HCT116 (cell line): ENCODE results near the gene MYEOV. TPM values are rescaled to one million over a fixed set of nuclear protein-coding genes. Genes with fewer than 3 reads are reported as not detected.

Experiments used
- ATAC-seq: fragments of 200-7000 bp; cut with Tn5 transposase; 2 replicates; pipeline ENCODE4 v1.9.1; 2020; ENCODE audit warnings: mild to moderate bottlenecking, moderate library complexity
- BruUV-seq: library from RNA; stranded (reverse); fragments of 400-500 nt; replicated peaks from 2 replicates; lab custom pipeline; 2021; lab: Mats Ljungman, UMichigan
- CTCF ChIA-PET: fragments of 300-600 bp; sonication (Branson Sonifier 250); formaldehyde crosslinking; loops from one replicate; lab custom pipeline; 2021; ENCODE audit warnings: antibody characterized with exemption; lab: Charles Lee
- POLR2A ChIA-PET: fragments of 300-600, 350-600 bp; sonication (Branson Sonifier 250); formaldehyde crosslinking; loops from one replicate; lab custom pipeline; 2021; ENCODE audit warnings: antibody characterized with exemption; lab: Charles Lee
- RAD21 ChIA-PET, 2 experiments: fragments of 300-600 bp; sonication (Branson Sonifier 250); formaldehyde crosslinking; loops; one replicate each; lab custom pipeline; 2023; ENCODE audit warnings: low total read pairs in 2 of 2; ENCODE audit not compliant: uncharacterized antibody in 2 of 2, unreplicated experiment in 2 of 2, low non-redundant PET in 1 of 2; lab: Charles Lee
- DNase-seq: peaks from one replicate; pipeline ENCODE4 v3.0.0-alpha.2; 2010; ENCODE audit warnings: low read depth, low spot score
- H2AFZ ChIP-seq: fragments of 200-600 bp; shearing (Covaris generic), sonication (generic); 2 replicates; pipeline ENCODE4 v1.6.1; 2017; ENCODE audit warnings: low read depth, mixed run types, mixed read lengths, antibody characterized with exemption, low read length; ENCODE audit not compliant: poor library complexity, severe bottlenecking
- H3K27ac ChIP-seq: 2 replicates; pipeline ENCODE4 v1.5.1; 2012; ENCODE audit warnings: low read depth, low read length
- H3K27me3 ChIP-seq: fragments of 200-600 bp; sonication (generic); 2 replicates; pipeline ENCODE4 v1.6.1; 2016; ENCODE audit warnings: mixed run types, low read length, mixed read lengths; ENCODE audit not compliant: insufficient read depth
- H3K36me3 ChIP-seq, 2 experiments: fragments of 200-500 bp in 1 of 2; fragments of 200-600 bp in 1 of 2; sonication (Bioruptor generic) in 1 of 2; sonication (generic) in 1 of 2; 2 replicates each; pipeline versions ENCODE4 v1.5.1 to v1.6.1; 2014 to 2016; ENCODE audit warnings: low read length in 2 of 2, inconsistent platforms in 1 of 2, mixed read lengths in 1 of 2, mixed run types in 1 of 2; ENCODE audit not compliant: insufficient read depth in 2 of 2, control insufficient read depth in 1 of 2
- H3K4me1 ChIP-seq, 2 experiments: fragments of 200-600 bp in 1 of 2; sonication (generic) in 1 of 2; 2 replicates each; pipeline versions ENCODE4 v1.5.1 to v1.6.1; 2012 to 2017; ENCODE audit warnings: low read length in 2 of 2, inconsistent platforms in 1 of 2, mild to moderate bottlenecking in 1 of 2, mixed read lengths in 1 of 2, mixed run types in 1 of 2, moderate library complexity in 1 of 2; ENCODE audit not compliant: insufficient read depth in 2 of 2, control insufficient read depth in 1 of 2
- H3K4me2 ChIP-seq: fragments of 200-600 bp; sonication (generic); 2 replicates; pipeline ENCODE4 v1.6.1; 2017; ENCODE audit warnings: mixed run types, low read length, mixed read lengths
- H3K4me3 ChIP-seq, 2 experiments: fragments of 200-600 bp in 1 of 2; sonication (generic) in 1 of 2; replicated peaks in 1 of 2; 2 replicates each; pipeline ENCODE4 v1.5.1; 2011 to 2016; ENCODE audit warnings: low read length in 2 of 2, control low read depth in 1 of 2, low read depth in 1 of 2, mild to moderate bottlenecking in 1 of 2, mixed read lengths in 1 of 2, mixed run types in 1 of 2
- H3K79me2 ChIP-seq: fragments of 200-600 bp; sonication (generic); 2 replicates; pipeline ENCODE4 v1.6.1; 2017; ENCODE audit warnings: mild to moderate bottlenecking, mixed run types, low read length, moderate library complexity, mixed read lengths; ENCODE audit not compliant: insufficient read depth
- H3K9ac ChIP-seq: fragments of 200-600 bp; sonication (generic); 2 replicates; pipeline ENCODE4 v1.6.1; 2016; ENCODE audit warnings: low read length, mixed read lengths
- H3K9me2 ChIP-seq: fragments of 200-600 bp; sonication (generic), shearing (Covaris generic); 2 replicates; pipeline ENCODE4 v1.6.1; 2017; ENCODE audit warnings: mixed run types, mild to moderate bottlenecking, moderate library complexity; ENCODE audit not compliant: insufficient read depth
- H3K9me3 ChIP-seq, 2 experiments: fragments of 200-500 bp in 1 of 2; fragments of 200-600 bp in 1 of 2; sonication (Bioruptor generic) in 1 of 2; sonication (generic) in 1 of 2; 2 replicates each; pipeline ENCODE4 v1.6.1; 2014 to 2017; ENCODE audit warnings: low read length in 2 of 2, mixed read lengths in 2 of 2, inconsistent platforms in 1 of 2, low read depth in 1 of 2, mild to moderate bottlenecking in 1 of 2, mixed run types in 1 of 2, moderate library complexity in 1 of 2; ENCODE audit not compliant: control insufficient read depth in 1 of 2, insufficient read depth in 1 of 2
- H4K20me1 ChIP-seq: fragments of 200-600 bp; sonication (generic), shearing (Covaris generic); 2 replicates; pipeline ENCODE4 v1.6.1; 2017; ENCODE audit warnings: mixed run types, mild to moderate bottlenecking, moderate library complexity; ENCODE audit not compliant: insufficient read depth
- CEBPB ChIP-seq: IDR thresholded peaks from 2 replicates; pipeline ENCODE4 v1.6.1; 2012; ENCODE audit warnings: low read depth
- POLR2AphosphoS5 ChIP-seq: IDR thresholded peaks from 2 replicates; pipeline ENCODE4 v1.6.1; 2011; ENCODE audit warnings: mild to moderate bottlenecking, low read depth, low read length, moderate library complexity
- YY1 ChIP-seq: IDR thresholded peaks from 2 replicates; pipeline ENCODE4 v1.6.1; 2011; ENCODE audit warnings: low read length, low read depth, moderate library complexity, mild to moderate bottlenecking; ENCODE audit not compliant: insufficient replicate concordance; ENCODE audit errors: extremely low read depth
- ZNF274 ChIP-seq: fragments of 200-500 bp; sonication (Bioruptor generic); IDR thresholded peaks from 2 replicates; pipeline ENCODE4 v1.6.1; 2014; ENCODE audit warnings: mild to moderate bottlenecking, low read depth, low read length, inconsistent platforms
- intact Hi-C: fragments of 100-400 bp; cut with micrococcal nuclease; formaldehyde crosslinking; loops from 2 replicates; pipeline ENCODE4 v1.10.0; 2022
- total RNA-seq: library from RNA; stranded (reverse); gene quantifications from one replicate; pipeline ENCODE4 v1.2.1, GENCODE V29; 2021; ENCODE audit not compliant: unreplicated experiment
- TF ChIP-seq, protein P1 (sequence below): IDR thresholded peaks from 2 replicates; pipeline ENCODE4 v1.6.1; 2012
- TF ChIP-seq, protein P2 (sequence below): IDR thresholded peaks from 2 replicates; pipeline ENCODE4 v1.6.1; 2012
- TF ChIP-seq, protein P3 (sequence below): IDR thresholded peaks from 2 replicates; pipeline ENCODE4 v1.6.1; 2011; ENCODE audit warnings: mild to moderate bottlenecking, low read length, moderate library complexity; ENCODE audit not compliant: insufficient replicate concordance; ENCODE audit errors: extremely low read depth
- TF ChIP-seq, protein P4 (sequence below): IDR thresholded peaks from 2 replicates; pipeline ENCODE4 v1.6.1; 2012; ENCODE audit warnings: low read depth

Gene MYEOV
- total RNA-seq, 1 experiment from 2014 or later: 135 TPM

DNA sequence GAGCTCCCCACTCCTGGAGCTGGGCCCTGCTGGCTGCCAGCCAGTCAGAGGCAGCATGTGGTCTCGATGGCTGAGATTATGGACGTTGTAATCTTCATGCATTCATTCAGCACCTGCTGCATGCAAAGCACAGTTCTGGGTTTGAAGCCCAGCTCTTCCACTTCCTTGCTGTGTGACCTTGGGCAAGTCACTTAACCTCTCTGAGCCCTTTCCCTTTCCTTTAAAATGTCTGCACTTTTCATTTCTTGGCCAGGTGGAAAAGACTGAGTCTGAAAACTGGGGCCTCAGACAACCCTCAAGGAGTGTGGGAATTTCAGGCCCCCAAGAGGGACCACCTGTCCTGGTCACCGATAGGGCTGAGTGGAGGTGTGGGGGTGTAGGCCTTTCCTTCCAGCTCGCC, 24.6 kb upstream of the MYEOV start:
- no peak overlapping the region for H3K9ac ChIP-seq
- no peak for ATAC-seq
- TF ChIP-seq CEBPB: no peak
- TF ChIP-seq, protein P1, sequence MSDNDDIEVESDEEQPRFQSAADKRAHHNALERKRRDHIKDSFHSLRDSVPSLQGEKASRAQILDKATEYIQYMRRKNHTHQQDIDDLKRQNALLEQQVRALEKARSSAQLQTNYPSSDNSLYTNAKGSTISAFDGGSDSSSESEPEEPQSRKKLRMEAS: no peak
- TF ChIP-seq, protein P2, sequence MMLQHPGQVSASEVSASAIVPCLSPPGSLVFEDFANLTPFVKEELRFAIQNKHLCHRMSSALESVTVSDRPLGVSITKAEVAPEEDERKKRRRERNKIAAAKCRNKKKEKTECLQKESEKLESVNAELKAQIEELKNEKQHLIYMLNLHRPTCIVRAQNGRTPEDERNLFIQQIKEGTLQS: no peak
- TF ChIP-seq, protein P3, sequence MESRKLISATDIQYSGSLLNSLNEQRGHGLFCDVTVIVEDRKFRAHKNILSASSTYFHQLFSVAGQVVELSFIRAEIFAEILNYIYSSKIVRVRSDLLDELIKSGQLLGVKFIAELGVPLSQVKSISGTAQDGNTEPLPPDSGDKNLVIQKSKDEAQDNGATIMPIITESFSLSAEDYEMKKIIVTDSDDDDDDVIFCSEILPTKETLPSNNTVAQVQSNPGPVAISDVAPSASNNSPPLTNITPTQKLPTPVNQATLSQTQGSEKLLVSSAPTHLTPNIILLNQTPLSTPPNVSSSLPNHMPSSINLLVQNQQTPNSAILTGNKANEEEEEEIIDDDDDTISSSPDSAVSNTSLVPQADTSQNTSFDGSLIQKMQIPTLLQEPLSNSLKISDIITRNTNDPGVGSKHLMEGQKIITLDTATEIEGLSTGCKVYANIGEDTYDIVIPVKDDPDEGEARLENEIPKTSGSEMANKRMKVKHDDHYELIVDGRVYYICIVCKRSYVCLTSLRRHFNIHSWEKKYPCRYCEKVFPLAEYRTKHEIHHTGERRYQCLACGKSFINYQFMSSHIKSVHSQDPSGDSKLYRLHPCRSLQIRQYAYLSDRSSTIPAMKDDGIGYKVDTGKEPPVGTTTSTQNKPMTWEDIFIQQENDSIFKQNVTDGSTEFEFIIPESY: no peak
- TF ChIP-seq YY1: no peak
- no peak for TF ChIP-seq ZNF274
- TF ChIP-seq, protein P4, sequence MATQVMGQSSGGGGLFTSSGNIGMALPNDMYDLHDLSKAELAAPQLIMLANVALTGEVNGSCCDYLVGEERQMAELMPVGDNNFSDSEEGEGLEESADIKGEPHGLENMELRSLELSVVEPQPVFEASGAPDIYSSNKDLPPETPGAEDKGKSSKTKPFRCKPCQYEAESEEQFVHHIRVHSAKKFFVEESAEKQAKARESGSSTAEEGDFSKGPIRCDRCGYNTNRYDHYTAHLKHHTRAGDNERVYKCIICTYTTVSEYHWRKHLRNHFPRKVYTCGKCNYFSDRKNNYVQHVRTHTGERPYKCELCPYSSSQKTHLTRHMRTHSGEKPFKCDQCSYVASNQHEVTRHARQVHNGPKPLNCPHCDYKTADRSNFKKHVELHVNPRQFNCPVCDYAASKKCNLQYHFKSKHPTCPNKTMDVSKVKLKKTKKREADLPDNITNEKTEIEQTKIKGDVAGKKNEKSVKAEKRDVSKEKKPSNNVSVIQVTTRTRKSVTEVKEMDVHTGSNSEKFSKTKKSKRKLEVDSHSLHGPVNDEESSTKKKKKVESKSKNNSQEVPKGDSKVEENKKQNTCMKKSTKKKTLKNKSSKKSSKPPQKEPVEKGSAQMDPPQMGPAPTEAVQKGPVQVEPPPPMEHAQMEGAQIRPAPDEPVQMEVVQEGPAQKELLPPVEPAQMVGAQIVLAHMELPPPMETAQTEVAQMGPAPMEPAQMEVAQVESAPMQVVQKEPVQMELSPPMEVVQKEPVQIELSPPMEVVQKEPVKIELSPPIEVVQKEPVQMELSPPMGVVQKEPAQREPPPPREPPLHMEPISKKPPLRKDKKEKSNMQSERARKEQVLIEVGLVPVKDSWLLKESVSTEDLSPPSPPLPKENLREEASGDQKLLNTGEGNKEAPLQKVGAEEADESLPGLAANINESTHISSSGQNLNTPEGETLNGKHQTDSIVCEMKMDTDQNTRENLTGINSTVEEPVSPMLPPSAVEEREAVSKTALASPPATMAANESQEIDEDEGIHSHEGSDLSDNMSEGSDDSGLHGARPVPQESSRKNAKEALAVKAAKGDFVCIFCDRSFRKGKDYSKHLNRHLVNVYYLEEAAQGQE: no peak
- no peak for TF ChIP-seq POLR2AphosphoS5
- no peak for DNase-seq
- no peak overlapping the region for H3K4me2 ChIP-seq
- ChIA-PET RAD21 (no interaction called here), CTCF (no interaction called here), POLR2A (interaction anchor here (0.5 kb wide), 1 partner anchor 108 kb away, joined by 3 read pairs; no protein-coding TSS in a partner anchor)
- no TSS peak for BruUV-seq
- no peaks in the 10 kb centered on the region for H3K9me2 ChIP-seq
- no peak overlapping the region for H3K4me3 ChIP-seq
- no peaks in the 10 kb centered on the region for H3K9me3 ChIP-seq
- intact Hi-C loops: no loop called here
- no peaks in the 10 kb centered on the region for H3K4me1 ChIP-seq
- H3K79me2 ChIP-seq: no peaks in the 10 kb centered on the region
- H3K27me3 ChIP-seq: no peaks in the 10 kb centered on the region
- no peaks in the 10 kb centered on the region for H3K36me3 ChIP-seq
- no peak overlapping the region for H2AFZ ChIP-seq
- no peak overlapping the region for H3K27ac ChIP-seq
- H4K20me1 ChIP-seq: no peaks in the 10 kb centered on the region
